HG03280 (cell line): ENCODE measurements around the gene WDR31.
"Not testable (repeated sequence)": the region's sequence is repeated elsewhere in the genome, so short reads cannot be mapped to it uniquely, and the experiment has no call there.

Experiments
- ATAC-seq: cut with Tn5 transposase; IDR thresholded peaks from one replicate; pipeline ENCODE4 v1.9.1; 2021; ENCODE audit warnings: mild to moderate bottlenecking, moderate library complexity; ENCODE audit not compliant: unreplicated experiment

Gene WDR31

GRCh38 chr9:113368982-113369854 lies 29.1 kb upstream of the WDR31 start:
- ATAC-seq: no peak

- ATAC-seq: no peak
Measured at GRCh38 chr9:113368348-113368981, 28.4 kb upstream of the WDR31 start.

GRCh38 chr9:113365652-113366051 lies 25.6 kb upstream of the WDR31 start:
- ATAC-seq: not testable (repeated sequence)

GRCh38 chr9:113364951-113365350 lies 24.9 kb upstream of the WDR31 start:
- ATAC-seq: no peak

GRCh38 chr9:113363336-113363735 lies 23.3 kb upstream of the WDR31 start:
- no peak for ATAC-seq

- no peak for ATAC-seq
Measured at GRCh38 chr9:113361304-113362018, 21.4 kb upstream of the WDR31 start.

GRCh38 chr9:113360242-113360842 lies 20.3 kb upstream of the WDR31 start:
- no peak for ATAC-seq

GRCh38 chr9:113359385-113359784 lies 19.3 kb upstream of the WDR31 start:
- no peak for ATAC-seq

- ATAC-seq: no peak
Measured at GRCh38 chr9:113356686-113357292, 16.7 kb upstream of the WDR31 start.

GRCh38 chr9:113355040-113355596 lies 15.0 kb upstream of the WDR31 start:
- no peak for ATAC-seq

- no peak for ATAC-seq
Measured at GRCh38 chr9:113352411-113352810, 12.3 kb upstream of the WDR31 start.

- no peak for ATAC-seq
Measured at GRCh38 chr9:113352006-113352405, 11.9 kb upstream of the WDR31 start.

- peak; percentile 35 for ATAC-seq
Measured at GRCh38 chr9:113350937-113351336, 10.9 kb upstream of the WDR31 start.

GRCh38 chr9:113350107-113350661 lies 10.1 kb upstream of the WDR31 start:
- peak; percentile 7 for ATAC-seq

- ATAC-seq: peak; percentile 56
Measured at GRCh38 chr9:113349445-113350094, 9.5 kb upstream of the WDR31 start, which contains the start of gene BSPRY. Gene BSPRY (plus strand): TSS chr9:113349541. CDS start chr9:113349580, 39 bp downstream.

GRCh38 chr9:113349066-113349444 lies 9.0 kb upstream of the WDR31 start:
- ATAC-seq: no peak

- no peak for ATAC-seq
Measured at GRCh38 chr9:113348437-113348836, 8.4 kb upstream of the WDR31 start.

- ATAC-seq: no peak
Measured at GRCh38 chr9:113345671-113346070, 5.6 kb upstream of the WDR31 start.

- ATAC-seq: no peak
Measured at GRCh38 chr9:113345190-113345589, 5.1 kb upstream of the WDR31 start.
